ENCODE results near the gene DCAF4L1.

GRCh38 chr4:41939016-41939626 lies 42.4 kb upstream of the DCAF4L1 start:
- TF ChIP-seq CTCF (IDR thresholded peaks at IDR 0.05) (no peak), ZFX (IDR thresholded peaks at IDR 0.05; ENCODE audit: borderline replicate concordance) (no peak)
